OCI-LY1 (cell line): ENCODE measurements around the gene BRD4.

Experiments used
- EZH2 ChIP-seq: fragments of 200-600 bp; sonication (generic), shearing (Covaris generic); IDR thresholded peaks from 2 replicates; pipeline ENCODE4 v1.8.0; 2017; ENCODE audit warnings: borderline replicate concordance, mixed run types, mild to moderate bottlenecking, antibody characterized with exemption, low read length, moderate library complexity, mixed read lengths
- TF ChIP-seq, protein P1 (sequence below): fragments of 200-600 bp; sonication (generic), shearing (Covaris generic); IDR thresholded peaks from 2 replicates; pipeline ENCODE4 v1.5.1; 2017; ENCODE audit warnings: mild to moderate bottlenecking, antibody characterized with exemption, low read length, moderate library complexity, mixed read lengths

- TF ChIP-seq EZH2: no peak
- TF ChIP-seq, protein P1, sequence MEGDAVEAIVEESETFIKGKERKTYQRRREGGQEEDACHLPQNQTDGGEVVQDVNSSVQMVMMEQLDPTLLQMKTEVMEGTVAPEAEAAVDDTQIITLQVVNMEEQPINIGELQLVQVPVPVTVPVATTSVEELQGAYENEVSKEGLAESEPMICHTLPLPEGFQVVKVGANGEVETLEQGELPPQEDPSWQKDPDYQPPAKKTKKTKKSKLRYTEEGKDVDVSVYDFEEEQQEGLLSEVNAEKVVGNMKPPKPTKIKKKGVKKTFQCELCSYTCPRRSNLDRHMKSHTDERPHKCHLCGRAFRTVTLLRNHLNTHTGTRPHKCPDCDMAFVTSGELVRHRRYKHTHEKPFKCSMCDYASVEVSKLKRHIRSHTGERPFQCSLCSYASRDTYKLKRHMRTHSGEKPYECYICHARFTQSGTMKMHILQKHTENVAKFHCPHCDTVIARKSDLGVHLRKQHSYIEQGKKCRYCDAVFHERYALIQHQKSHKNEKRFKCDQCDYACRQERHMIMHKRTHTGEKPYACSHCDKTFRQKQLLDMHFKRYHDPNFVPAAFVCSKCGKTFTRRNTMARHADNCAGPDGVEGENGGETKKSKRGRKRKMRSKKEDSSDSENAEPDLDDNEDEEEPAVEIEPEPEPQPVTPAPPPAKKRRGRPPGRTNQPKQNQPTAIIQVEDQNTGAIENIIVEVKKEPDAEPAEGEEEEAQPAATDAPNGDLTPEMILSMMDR: no peak
Measured at GRCh38 chr19:15212711-15213110, 119.6 kb downstream of the BRD4 start.
